NCI-H460 (cell line): ENCODE data around the gene RBM43. TPM values are rescaled to one million over a fixed set of nuclear protein-coding genes. Genes with fewer than 3 reads are reported as not detected.
"Not testable (repeated sequence)": the region's sequence is repeated elsewhere in the genome, so short reads cannot be mapped to it uniquely, and the experiment has no call there.

ENCODE experiments used
- DNase-seq: peaks from one replicate; pipeline ENCODE4 v3.0.0-alpha.2; 2016; ENCODE audit warnings: low read depth; ENCODE audit errors: extremely low read depth
- polyA plus RNA-seq: library from polyadenylated mRNA; depleted of rRNA; stranded (reverse); fragments of >200 nt; gene quantifications from 2 replicates; pipeline ENCODE4 v1.2.3, GENCODE V29; 2014; cell fraction: nucleus; rRNA removed
- total RNA-seq: library from RNA; depleted of rRNA; stranded (reverse); fragments of >200 nt; shearing (Covaris generic); gene quantifications from 2 replicates; pipeline ENCODE4 v1.2.3, GENCODE V29; 2014; rRNA removed

RBM43 gene
- total RNA-seq: 1.5 and 3.2 TPM in 2 replicates
- polyA plus RNA-seq: 0.63 and 1.4 TPM in 2 replicates

GRCh38 chr2:151261231-151261976 lies at the start of gene RBM43:
TSS of gene RBM43 (minus strand) at chr2:151261863. CDS start at chr2:151261727, 136 bp downstream.
- DNase-seq: peak; percentile 71

GRCh38 chr2:151310313-151310712 lies 48.6 kb upstream of the RBM43 start:
- not testable (repeated sequence) for DNase-seq

GRCh38 chr2:151306621-151307020 lies 45.0 kb upstream of the RBM43 start:
- no peak for DNase-seq

GRCh38 chr2:151305129-151305691 lies 43.5 kb upstream of the RBM43 start:
- DNase-seq: no peak

- DNase-seq: peak; percentile 13
Observed at GRCh38 chr2:151302879-151303278, 41.2 kb upstream of the RBM43 start.

- no peak for DNase-seq
Observed at GRCh38 chr2:151302404-151302803, 40.7 kb upstream of the RBM43 start.

GRCh38 chr2:151299920-151300539 lies 38.4 kb upstream of the RBM43 start:
- DNase-seq: no peak

- DNase-seq: no peak
Observed at GRCh38 chr2:151297882-151298281, 36.2 kb upstream of the RBM43 start.

- not testable (repeated sequence) for DNase-seq
Observed at GRCh38 chr2:151295926-151296325, 34.3 kb upstream of the RBM43 start.

- no peak for DNase-seq
Observed at GRCh38 chr2:151292546-151292945, 30.9 kb upstream of the RBM43 start.

- no peak for DNase-seq
Observed at GRCh38 chr2:151292141-151292540, 30.5 kb upstream of the RBM43 start.

GRCh38 chr2:151291224-151291623 lies 29.6 kb upstream of the RBM43 start:
- DNase-seq: no peak

GRCh38 chr2:151289972-151290866 lies 28.6 kb upstream of the RBM43 start:
- DNase-seq: peak; percentile 66

GRCh38 chr2:151287513-151288250 lies 26.0 kb upstream of the RBM43 start:
- no peak for DNase-seq

GRCh38 chr2:151282401-151282800 lies 20.7 kb upstream of the RBM43 start:
- DNase-seq: no peak

- DNase-seq: no peak
Observed at GRCh38 chr2:151280271-151280670, 18.6 kb upstream of the RBM43 start.

- DNase-seq: no peak
Observed at GRCh38 chr2:151278487-151278886, 16.8 kb upstream of the RBM43 start.

- no peak for DNase-seq
Observed at GRCh38 chr2:151277067-151277466, 15.4 kb upstream of the RBM43 start.

- no peak for DNase-seq
Observed at GRCh38 chr2:151275291-151275690, 13.6 kb upstream of the RBM43 start.

- no peak for DNase-seq
Observed at GRCh38 chr2:151271824-151272223, 10.2 kb upstream of the RBM43 start.
